Activated T-cell treated with anti-CD3 and anti-CD28 coated beads for 4 hours (primary cell): ENCODE data around the gene ITGB4.

ENCODE experiments used
- DNase-seq: peaks from one replicate; pipeline ENCODE4 v3.0.0-alpha.2; 2020

ITGB4 gene

DNA sequence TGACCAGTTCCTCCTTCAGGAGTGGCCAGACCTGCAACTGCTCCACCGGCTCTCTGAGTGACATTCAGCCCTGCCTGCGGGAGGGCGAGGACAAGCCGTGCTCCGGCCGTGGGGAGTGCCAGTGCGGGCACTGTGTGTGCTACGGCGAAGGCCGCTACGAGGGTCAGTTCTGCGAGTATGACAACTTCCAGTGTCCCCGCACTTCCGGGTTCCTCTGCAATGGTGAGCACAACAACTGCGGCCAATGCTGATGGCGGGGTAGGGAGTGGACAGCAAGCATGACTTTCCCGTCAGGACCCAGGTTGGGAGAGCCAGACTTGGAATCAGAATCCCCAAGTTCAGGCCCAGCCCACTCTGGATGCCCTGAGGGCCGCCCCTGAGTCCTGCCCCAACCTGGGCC, 12.2 kb downstream of the ITGB4 start:
- DNase-seq: no peak

DNA sequence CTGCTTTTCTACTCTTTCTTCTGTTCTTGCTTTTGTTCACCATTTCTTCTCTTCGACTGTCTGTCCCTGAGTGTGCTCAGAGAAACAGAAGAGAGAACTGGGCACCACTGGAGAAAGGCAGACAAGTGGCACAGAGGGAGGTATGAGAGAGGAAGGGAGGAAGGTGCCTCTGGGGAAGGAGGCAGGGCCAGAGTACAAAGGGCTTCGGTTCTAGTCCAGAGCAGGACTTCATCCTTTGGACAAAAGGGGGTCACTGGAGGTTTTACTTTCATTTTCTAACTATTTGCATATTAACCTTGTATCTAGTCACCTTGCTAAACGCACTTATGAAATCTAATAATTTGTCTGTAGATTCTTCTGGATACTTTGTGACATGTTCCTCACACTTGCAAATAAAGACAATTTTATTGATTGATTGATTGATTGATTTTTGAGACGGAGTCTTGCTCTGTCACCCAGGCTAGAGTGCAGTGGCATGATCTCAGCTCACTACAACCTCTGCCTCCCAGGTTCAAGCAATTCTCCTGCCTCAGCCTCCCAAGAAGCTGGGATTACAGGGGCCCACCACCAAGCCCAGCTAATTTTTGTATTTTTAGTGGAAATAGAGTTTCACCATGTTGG, 13.5 kb downstream of the ITGB4 start:
- no peak for DNase-seq

DNA sequence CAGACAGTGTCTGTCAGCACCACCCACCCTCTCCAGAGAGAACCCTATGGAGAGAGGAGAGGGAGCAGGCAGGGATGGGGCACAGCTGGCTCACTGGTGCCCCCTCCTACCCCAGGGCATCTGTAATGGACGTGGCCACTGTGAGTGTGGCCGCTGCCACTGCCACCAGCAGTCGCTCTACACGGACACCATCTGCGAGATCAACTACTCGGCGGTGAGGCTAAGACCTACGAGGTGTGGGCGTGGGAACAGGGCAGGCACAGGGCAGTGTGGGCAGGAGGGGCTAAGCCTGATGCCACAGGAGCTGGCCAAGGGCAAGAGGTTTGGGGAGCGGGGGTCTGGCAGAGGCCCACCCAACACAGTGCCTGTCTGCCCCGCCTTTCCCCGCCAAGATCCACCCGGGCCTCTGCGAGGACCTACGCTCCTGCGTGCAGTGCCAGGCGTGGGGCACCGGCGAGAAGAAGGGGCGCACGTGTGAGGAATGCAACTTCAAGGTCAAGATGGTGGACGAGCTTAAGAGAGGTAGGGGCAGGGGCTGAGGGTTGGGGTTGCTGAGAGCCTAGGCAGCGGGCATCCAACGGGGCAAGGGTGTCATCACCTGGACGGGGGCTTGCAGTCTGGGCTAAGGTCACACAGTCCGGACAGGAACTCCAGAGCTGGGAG, 15.0 kb downstream of the ITGB4 start:
- no peak for DNase-seq

DNA sequence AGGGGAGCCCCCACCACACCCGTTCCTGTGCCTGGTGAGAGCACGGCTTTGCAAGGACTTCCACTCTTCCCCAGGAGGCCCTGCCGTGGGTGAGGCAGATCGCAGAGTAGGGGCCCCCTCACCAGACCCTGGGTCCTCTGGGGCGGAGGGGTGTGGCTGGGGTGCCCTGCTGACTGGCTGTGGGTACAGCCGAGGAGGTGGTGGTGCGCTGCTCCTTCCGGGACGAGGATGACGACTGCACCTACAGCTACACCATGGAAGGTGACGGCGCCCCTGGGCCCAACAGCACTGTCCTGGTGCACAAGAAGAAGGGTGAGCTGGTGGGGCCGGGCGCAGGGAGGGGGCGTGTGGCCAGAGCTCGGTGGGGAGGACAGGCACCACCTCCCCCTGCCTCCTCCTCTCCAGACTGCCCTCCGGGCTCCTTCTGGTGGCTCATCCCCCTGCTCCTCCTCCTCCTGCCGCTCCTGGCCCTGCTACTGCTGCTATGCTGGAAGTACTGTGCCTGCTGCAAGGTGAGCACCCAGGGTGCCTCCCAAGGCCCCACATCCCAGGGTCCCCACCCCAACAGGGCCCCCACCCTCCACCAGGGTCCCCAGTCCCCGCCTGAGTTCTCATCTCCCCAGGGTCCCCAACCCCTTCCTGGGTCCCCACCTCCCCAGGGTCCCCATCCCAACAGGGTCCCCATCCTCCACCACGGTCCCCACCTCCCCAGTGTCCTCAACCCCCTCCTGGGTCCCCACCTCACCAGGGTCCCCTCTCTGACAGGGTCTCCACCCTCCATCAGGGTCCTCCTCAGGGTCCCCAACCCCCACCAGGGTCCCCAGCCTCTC, 16.1 kb downstream of the ITGB4 start:
- DNase-seq: no peak

DNA sequence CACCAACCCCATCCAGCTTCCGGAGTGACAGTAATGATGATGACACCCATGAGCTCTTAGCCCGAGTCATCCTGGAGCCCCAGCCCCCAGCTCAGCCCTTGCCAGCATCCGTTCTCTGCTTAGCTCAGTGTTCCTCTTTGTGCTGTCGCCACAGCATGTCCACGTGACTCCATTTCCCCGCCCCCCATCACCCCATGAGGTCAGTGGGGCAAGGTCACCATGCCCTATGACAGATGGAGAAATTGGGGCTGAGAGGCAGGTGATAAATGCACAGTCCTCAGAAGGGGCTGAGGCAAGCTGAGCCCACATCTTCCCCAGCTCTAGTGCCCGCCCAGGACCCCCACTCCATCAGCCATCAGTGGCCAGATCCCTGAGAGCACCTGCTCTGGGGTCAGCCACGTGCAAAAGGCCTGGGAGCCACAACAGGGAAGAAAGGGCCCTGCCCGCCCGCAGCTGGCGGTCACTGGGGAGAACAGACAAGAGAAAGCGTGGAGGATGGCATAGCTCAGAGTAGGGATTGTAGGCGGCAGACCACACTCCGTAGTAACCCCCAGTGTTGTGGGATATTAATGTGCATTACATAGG, 17.1 kb downstream of the ITGB4 start:
- DNase-seq: no peak

DNA sequence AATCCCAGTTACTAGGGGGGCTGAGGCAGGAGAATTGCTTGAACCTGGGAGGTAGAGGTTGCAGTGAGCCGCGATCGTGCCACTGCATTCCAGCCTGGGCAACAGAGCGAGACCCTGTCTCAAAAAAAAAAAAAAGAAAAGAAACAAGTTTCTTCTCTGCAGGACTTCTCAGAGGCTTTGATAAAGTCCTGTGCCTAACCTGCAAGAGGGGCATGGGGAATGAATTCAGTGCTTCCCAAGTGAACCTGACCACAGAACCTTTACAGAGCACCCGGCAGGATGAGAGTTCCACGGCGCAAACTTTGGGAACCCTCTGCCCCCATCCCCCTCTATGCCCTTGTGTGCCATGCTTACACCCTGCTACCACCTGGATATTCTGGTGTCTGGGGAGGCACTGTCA, 17.9 kb downstream of the ITGB4 start:
- DNase-seq: no peak

DNA sequence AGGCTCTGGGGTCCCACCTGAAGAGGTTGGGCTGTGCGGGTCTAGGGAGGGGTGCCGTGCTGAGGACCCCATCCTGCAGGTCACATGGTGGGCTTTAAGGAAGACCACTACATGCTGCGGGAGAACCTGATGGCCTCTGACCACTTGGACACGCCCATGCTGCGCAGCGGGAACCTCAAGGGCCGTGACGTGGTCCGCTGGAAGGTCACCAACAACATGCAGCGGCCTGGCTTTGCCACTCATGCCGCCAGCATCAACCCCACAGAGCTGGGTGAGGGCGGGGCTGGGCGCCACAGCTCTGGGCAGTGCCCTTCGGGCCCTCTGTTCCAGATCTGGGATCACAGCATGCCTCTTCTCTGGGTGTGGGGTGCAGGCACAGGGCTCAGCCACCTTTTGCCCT, 18.5 kb downstream of the ITGB4 start:
- no peak for DNase-seq

DNA sequence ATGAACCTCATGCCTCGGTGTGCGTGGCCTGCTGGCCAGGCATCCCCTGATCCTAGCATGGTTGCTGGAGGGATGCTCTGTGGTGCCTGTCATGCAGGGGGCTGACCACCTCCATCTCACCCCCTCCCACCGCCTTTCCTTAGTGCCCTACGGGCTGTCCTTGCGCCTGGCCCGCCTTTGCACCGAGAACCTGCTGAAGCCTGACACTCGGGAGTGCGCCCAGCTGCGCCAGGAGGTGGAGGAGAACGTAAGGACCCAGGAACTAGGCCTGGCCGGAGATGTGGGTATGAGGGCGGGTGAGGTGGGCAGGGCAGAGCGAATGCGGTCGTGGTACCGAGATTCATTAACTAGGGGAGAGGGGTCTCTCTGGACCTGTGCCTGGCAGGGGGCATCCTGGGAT, 19.0 kb downstream of the ITGB4 start:
- DNase-seq: no peak

DNA sequence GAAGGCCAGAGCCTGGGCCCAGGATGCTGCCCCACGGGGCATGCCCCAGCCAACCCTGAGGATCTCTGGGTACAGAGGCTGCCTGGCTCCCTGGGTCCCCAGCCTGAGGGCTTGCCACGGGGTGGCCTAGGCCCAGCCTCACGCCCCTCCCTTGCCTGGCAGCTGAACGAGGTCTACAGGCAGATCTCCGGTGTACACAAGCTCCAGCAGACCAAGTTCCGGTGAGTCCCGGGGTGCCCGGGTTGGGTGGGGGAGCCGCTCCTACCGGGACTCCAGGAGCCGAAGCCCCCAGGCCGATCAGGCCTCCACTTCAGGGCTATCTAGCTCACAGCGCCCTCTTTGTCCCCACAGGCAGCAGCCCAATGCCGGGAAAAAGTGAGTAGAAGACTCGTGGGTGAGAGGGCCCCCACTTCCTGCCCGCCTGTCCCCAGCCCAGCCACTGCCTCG, 19.4 kb downstream of the ITGB4 start:
- no peak for DNase-seq

DNA sequence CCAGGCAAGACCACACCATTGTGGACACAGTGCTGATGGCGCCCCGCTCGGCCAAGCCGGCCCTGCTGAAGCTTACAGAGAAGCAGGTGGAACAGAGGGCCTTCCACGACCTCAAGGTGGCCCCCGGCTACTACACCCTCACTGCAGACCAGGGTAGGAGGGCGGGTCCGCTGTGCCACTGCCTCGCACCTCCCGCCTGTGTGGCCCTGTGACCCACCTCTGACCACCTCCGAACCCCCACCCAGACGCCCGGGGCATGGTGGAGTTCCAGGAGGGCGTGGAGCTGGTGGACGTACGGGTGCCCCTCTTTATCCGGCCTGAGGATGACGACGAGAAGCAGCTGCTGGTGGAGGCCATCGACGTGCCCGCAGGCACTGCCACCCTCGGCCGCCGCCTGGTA, 21.1 kb downstream of the ITGB4 start:
- DNase-seq: no peak

DNA sequence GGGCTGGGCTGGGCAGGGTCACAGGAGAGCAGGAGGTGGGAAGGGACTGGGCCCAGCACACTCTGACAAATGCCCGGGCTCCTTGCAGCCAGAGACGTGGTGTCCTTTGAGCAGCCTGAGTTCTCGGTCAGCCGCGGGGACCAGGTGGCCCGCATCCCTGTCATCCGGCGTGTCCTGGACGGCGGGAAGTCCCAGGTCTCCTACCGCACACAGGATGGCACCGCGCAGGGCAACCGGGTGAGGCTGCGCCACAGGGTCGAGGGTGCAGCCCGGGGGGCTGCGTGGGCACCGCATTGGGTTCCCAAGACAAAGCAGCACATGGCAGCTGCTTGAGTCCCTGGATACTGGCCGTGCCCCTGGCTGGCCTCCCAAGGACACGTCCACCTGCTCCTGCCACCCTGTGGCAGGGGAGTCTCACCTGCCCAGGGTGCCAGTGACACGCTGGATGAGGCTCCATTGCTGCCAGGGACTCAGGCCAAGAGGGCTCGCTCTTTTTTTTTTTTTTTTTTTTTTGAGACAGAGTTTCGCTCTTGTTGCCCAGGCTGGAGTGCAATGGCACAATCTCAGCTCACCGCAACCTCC, 22.5 kb downstream of the ITGB4 start:
- DNase-seq: no peak

DNA sequence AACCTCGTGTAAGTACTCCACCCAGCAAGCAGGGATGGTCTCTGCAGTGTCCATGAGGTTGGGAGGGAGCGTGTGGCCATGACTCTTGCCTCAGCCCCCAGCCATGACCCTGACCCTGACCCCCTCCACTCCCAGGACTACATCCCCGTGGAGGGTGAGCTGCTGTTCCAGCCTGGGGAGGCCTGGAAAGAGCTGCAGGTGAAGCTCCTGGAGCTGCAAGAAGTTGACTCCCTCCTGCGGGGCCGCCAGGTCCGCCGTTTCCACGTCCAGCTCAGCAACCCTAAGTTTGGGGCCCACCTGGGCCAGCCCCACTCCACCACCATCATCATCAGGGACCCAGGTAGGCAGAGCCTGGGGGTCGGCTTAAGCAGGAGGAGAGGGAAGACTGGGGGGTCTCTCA, 27.4 kb downstream of the ITGB4 start:
- DNase-seq: no peak

DNA sequence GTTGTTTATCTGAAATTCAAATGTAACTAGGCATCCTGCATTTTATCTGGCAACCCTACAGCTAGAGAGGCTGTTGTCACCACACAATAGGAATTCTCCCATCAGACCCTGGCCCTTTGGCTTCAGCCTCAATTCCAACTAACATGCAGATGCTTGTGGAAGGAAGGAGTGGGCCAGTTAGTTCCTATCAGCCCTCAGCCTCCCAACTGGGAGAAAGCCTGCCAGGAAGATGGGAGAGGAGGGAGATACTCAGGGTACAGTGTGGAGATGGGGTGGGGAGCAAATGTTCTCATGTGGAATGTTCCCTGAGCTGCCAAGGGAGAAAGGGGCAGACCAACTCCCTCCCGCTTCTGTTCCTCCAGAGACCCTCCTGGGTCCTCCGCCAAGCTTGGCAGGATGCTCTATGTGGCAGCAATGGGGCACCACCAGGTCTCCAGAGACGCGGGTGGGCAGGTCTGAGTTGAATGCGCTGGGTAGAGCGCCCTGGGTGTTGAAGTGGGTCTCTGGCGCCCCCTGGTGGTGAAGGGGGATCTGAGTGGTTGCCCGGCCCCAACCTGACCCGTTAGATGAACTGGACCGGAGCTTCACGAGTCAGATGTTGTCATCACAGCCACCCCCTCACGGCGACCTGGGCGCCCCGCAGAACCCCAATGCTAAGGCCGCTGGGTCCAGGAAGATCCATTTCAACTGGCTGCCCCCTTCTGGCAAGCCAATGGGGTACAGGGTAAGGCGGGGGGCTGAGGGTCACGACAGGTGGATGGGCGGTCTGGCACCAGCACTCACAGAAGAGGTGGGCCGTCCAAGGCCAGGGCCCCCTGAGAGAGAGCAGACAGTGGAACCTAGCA, 28.5 kb downstream of the ITGB4 start:
- peak; percentile 89 for DNase-seq

DNA sequence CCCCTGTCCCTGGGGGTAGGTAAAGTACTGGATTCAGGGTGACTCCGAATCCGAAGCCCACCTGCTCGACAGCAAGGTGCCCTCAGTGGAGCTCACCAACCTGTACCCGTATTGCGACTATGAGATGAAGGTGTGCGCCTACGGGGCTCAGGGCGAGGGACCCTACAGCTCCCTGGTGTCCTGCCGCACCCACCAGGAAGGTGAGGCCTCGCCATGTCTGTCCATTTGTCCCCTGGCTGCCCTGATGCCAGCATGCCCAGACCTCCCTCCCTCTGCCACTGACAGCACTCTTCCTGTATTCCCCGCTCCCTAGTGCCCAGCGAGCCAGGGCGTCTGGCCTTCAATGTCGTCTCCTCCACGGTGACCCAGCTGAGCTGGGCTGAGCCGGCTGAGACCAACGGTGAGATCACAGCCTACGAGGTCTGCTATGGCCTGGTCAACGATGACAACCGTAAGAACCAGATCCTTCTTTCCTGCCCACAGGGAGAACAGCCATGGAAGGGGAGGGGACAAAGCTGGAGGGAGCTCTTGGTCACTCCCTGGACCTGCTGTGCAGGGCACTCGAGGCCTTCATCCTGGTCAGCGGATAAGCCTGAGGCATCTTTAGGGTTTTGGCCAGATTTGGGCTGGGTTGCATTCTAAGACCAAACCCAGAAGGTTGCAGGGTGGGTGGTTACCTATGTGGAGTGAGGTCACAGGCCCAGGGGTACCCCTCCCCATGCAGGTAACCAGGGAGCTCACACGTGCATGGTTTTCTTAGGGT, 29.6 kb downstream of the ITGB4 start:
- DNase-seq: no peak

DNA sequence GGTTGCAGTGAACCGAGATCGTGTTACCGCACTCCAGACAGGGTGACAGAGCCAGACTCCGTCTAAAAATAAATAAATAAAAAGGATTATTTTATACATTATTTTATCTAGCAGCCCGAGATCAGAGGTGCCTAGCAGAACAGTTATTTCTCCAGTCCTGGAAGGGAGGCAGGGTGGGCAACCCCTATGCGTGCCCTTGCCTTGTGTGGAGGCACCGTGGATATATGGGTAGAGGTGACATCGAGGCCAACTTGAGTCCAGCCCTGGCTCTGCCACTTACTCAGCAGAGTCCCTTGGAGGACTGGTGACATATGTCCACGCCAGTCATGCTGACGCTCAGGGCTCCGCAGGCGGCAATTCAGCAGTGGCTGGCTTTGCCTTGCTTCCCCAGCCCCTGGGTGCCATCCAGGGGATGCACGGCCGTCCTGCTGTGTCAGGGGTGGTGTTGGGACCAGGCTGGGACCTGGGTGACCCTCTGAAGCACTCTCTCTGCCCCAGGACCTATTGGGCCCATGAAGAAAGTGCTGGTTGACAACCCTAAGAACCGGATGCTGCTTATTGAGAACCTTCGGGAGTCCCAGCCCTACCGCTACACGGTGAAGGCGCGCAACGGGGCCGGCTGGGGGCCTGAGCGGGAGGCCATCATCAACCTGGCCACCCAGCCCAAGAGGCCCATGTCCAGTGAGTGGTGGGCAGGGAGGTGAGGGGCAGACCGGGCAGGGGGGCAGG, 30.6 kb downstream of the ITGB4 start:
- DNase-seq: no peak

DNA sequence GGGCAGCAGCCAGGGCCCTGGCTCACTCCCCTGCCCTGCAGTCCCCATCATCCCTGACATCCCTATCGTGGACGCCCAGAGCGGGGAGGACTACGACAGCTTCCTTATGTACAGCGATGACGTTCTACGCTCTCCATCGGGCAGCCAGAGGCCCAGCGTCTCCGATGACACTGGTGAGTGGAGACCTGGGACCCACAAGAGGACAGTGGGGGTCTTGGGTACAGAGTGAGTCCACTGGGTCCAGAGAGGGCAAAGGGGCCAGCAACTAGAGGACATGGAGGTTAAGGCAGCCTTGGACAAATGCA, 31.1 kb downstream of the ITGB4 start:
- DNase-seq: no peak

DNA sequence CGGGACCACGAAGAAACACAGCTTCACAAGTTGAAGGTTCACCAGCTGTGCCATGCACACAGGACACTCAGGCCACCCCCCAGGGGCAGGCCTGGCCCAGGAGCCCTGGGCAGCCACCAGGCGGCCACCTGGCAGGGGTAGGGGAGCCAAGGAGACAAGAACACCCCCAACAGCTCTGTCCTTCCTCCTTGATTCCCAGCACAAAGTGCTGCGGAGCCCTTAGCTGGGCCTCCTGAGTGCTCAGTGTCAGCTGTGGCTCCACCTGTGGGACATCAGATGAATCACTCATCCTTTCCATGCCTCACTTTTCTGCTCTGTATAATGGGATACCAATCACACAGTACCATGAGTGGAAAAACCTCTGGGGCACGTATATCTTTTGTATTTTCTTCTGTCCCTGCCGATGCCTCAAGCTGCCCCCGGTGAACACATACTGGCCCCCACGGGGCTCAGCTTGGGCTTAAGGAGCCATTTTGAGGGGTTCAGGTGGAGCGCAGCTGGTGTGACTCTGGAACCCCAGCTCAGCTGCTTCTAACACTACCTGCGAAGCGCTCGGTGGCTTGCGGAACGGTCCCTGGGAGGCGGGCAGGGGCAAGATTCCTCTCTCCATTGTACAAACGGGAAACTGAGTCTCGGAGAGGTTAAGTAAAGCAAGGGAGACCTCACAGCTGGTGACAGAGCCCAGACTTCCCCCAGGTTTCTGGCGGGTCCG, 31.7 kb downstream of the ITGB4 start:
- DNase-seq: no peak

DNA sequence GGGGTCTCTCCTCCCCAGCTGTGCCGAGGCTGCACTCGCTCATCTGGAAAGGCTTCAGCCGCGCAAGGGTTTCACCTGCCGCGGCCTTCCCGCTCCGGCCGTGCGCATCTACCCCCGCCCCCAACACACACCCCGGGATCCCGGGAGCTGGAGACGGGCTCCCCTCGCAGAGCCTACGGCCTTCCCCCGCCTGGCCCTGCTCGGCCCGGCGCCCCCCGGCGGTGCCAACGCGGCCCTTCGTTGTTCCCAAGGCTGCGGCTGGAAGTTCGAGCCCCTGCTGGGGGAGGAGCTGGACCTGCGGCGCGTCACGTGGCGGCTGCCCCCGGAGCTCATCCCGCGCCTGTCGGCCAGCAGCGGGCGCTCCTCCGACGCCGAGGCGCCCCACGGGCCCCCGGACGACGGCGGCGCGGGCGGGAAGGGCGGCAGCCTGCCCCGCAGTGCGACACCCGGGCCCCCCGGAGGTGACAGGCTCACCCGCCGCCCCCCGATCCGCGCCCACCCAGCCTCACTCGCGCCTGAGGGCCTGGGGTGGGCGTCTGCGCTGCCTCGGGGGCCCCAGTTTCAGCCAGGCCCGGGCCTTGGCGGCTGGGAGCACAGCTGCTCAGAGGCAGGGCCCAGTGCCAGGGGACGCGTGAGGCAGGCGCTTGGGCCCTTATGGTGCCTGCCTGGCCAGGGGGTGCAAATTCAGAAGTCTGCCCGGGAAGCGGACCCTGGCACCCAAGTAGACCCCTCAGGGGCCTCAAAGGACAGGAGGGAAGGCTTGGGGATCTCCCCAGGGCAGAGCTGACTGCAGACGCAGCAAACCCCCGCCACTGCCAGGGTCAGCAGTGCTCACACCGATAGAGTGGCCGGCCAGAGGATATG, 32.5 kb downstream of the ITGB4 start:
- peak; percentile 62 for DNase-seq
